Upper lobe of right lung (tissue), 1 donor: ENCODE data around the gene EPB41L5. TPM values are rescaled to one million over a fixed set of nuclear protein-coding genes. Genes with fewer than 3 reads are reported as not detected.
"Not testable (repeated sequence)": the region's sequence is repeated elsewhere in the genome, so short reads cannot be mapped to it uniquely, and the experiment has no call there.

Experiments
- ATAC-seq: fragments of 200-7000 bp; cut with Tn5 transposase; one replicate; pipeline ENCODE4 v1.9.1; 2020; ENCODE audit warnings: mild to moderate bottlenecking, moderate library complexity
- DNase-seq: peaks from one replicate; pipeline ENCODE4 v3.0.0-alpha.2; 2020
- H3K27ac ChIP-seq: fragments of 200-600 bp; one replicate; pipeline ENCODE4 v1.8.0; 2022
- H3K27me3 ChIP-seq: fragments of 200-600 bp; one replicate; pipeline ENCODE4 v1.8.0; 2022; ENCODE audit warnings: mild to moderate bottlenecking
- H3K36me3 ChIP-seq: fragments of 200-600 bp; one replicate; pipeline ENCODE4 v1.8.0; 2022
- H3K4me1 ChIP-seq: fragments of 200-600 bp; one replicate; pipeline ENCODE4 v1.8.0; 2022
- H3K4me3 ChIP-seq: fragments of 200-600 bp; one replicate; pipeline ENCODE4 v1.8.0; 2022; ENCODE audit warnings: mild to moderate bottlenecking
- H3K9me3 ChIP-seq: fragments of 200-600 bp; one replicate; pipeline ENCODE4 v1.8.0; 2022
- CTCF ChIP-seq: fragments of 200-600 bp; IDR thresholded peaks from one replicate; pipeline ENCODE4 v1.8.0; 2022; ENCODE audit warnings: antibody characterized with exemption
- intact Hi-C: fragments of 100-400 bp; cut with DNase I; formaldehyde crosslinking; loops from one replicate; pipeline ENCODE4 v1.11.0; 2022
- total RNA-seq: library from RNA; stranded (reverse); fragmentation: NEBNext Ultra II Directional; extraction: Animal tissue kit (Norgen Biotek cat#: 25700); gene quantifications from one replicate; pipeline ENCODE4 v1.2.1, GENCODE V29; 2021
- donor health status: DM: no; HTN: yes; CAD: no; lungs with severe emphysema.

Gene EPB41L5
- total RNA-seq, 1 donor from 2014 or later = 85.5 TPM

GRCh38 chr2:120020554-120020953 lies 7.7 kb downstream of the EPB41L5 start:
- no peaks in the 10 kb centered on the region for H3K27me3 ChIP-seq
- no peak overlapping the region for H3K4me3 ChIP-seq
- no peak for ATAC-seq
- no peak overlapping the region for H3K27ac ChIP-seq
- DNase-seq = no peak
- H3K9me3 ChIP-seq = no peaks in the 10 kb centered on the region
- H3K36me3 ChIP-seq = no peaks in the 10 kb centered on the region
- TF ChIP-seq CTCF = no peak
- H3K4me1 ChIP-seq = no peaks in the 10 kb centered on the region
- intact Hi-C loops = no loop called here

- H3K4me3 ChIP-seq, ATAC-seq, intact Hi-C loops, H3K4me1 ChIP-seq, H3K27me3 ChIP-seq, H3K9me3 ChIP-seq, H3K27ac ChIP-seq, DNase-seq, H3K36me3 ChIP-seq: not testable (repeated sequence)
These were observed 9.6 kb downstream of the EPB41L5 start for GRCh38 chr2:120022505-120022904.

- ATAC-seq = no peak
- intact Hi-C loops = no loop called here
- H3K36me3 ChIP-seq = no peaks in the 10 kb centered on the region
- H3K27me3 ChIP-seq = no peaks in the 10 kb centered on the region
- no peak overlapping the region for H3K27ac ChIP-seq
- H3K4me1 ChIP-seq = no peaks in the 10 kb centered on the region
- H3K9me3 ChIP-seq = no peaks in the 10 kb centered on the region
- no peak for DNase-seq
- no peak for TF ChIP-seq CTCF
- no peak overlapping the region for H3K4me3 ChIP-seq
These were observed 14.0 kb downstream of the EPB41L5 start for GRCh38 chr2:120026890-120027289.

- DNase-seq (no peak), ATAC-seq (no peak)
- peak overlapping the region; percentile 21 for H3K27ac ChIP-seq
- H3K27me3 ChIP-seq = no peaks in the 10 kb centered on the region
- TF ChIP-seq CTCF = no peak
- H3K36me3 ChIP-seq = no peaks in the 10 kb centered on the region
- intact Hi-C loops = no loop called here
- no peaks in the 10 kb centered on the region for H3K4me1 ChIP-seq
- no peaks in the 10 kb centered on the region for H3K9me3 ChIP-seq
- no peak overlapping the region for H3K4me3 ChIP-seq
These were observed 15.9 kb downstream of the EPB41L5 start for GRCh38 chr2:120028795-120029194.

GRCh38 chr2:120029672-120030640 lies 17.1 kb downstream of the EPB41L5 start:
- no peak overlapping the region for H3K4me3 ChIP-seq
- TF ChIP-seq CTCF = no peak
- DNase-seq (no peak), ATAC-seq (no peak)
- no peaks in the 10 kb centered on the region for H3K9me3 ChIP-seq
- H3K27me3 ChIP-seq = no peaks in the 10 kb centered on the region
- no peak overlapping the region for H3K27ac ChIP-seq
- H3K4me1 ChIP-seq = no peaks in the 10 kb centered on the region
- intact Hi-C loops = no loop called here
- no peaks in the 10 kb centered on the region for H3K36me3 ChIP-seq

GRCh38 chr2:120032297-120032696 lies 19.4 kb downstream of the EPB41L5 start:
- DNase-seq = no peak
- no peak for ATAC-seq
- Histone ChIP-seq H3K4me3 (no peak overlapping the region), H3K4me1 (no peaks in the 10 kb centered on the region), H3K27me3 (no peaks in the 10 kb centered on the region), H3K36me3 (no peaks in the 10 kb centered on the region), H3K27ac (no peak overlapping the region), H3K9me3 (no peaks in the 10 kb centered on the region)
- intact Hi-C loops = no loop called here
- no peak for TF ChIP-seq CTCF
